GM10847 (cell line): ENCODE measurements around the gene CKS2.

Experiments used
- POLR2A ChIP-seq: IDR thresholded peaks from 2 replicates; pipeline ENCODE4 v1.6.1; 2011; ENCODE audit not compliant: insufficient read length; ENCODE audit errors: extremely low read depth

The CKS2 gene

DNA sequence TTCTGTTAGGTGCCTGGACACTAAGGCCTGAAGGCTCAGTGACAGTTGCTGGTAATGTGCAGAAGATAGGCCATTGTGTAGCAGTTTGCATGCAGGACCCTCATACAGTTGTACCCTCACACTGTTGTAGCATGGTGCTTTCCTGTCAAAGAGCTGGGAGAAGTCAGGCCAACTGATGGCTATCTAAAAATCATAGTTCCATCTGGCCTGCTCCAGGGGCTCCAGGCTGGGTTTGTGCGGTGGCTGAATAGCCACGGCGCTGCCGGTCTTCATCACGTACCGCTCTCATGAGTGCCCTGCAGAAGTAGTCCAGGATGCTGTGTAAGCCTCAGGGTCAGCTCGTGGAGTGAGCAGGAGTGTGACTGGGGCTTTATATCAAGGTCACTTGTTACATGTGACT is 19.5 kb downstream of the CKS2 start:
- TF ChIP-seq POLR2A, result no peak

DNA sequence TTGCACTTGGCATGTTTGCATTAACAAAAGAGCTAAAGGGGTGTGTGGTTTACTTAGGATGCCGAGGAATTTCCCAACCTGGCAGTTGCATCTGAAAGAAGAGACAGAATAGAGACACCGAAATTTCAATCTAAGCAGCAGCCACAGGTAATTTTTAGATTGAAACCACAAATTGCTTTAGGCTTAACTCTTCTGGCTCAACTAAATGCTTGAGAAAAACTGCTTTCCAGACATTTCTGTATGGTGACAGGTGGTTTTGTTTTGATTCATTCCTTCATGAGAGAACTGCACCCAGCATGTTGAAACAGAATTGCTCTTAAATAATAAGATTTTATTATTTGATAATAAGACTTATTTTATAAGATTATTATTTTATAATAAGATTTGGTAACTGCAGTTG is 28.8 kb downstream of the CKS2 start:
- no peak for TF ChIP-seq POLR2A

DNA sequence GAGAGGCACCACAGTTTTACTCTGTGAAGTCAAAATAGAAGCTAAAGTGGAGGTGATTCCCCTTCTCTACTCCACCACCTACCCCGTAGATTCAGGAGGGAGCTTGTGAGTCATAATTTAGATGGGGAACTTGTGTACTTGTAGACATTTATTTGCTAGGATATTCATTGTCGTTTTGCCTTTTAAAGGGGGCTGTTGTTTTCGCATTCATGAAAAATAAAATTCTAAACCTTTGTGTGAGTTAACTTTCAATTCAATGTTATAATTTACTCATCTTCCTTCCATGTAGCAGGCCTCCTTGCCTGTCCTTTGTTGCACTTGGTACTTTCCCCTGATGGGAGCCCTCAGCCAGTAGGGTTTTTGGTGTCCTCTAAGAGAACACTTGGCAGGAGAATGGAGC is 29.3 kb downstream of the CKS2 start:
- TF ChIP-seq POLR2A, result no peak

DNA sequence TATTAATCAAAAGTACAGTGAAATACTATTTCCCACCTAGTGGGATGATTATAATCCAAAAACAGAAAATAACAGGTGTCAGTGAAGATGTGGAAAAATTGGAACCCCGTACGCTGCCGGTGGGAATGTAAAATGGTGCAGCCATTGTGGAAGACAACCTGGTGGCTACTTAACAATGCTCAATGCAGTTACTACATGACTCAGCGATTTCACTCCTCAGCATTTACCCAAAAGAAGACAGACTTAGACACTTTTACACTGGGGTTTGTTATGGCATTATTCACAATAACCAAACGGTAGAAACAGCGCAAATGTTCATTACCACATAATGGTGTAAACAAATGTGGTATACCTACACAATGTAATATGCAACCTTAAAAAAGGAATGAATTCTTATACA is 31.2 kb downstream of the CKS2 start:
- TF ChIP-seq POLR2A, result no peak

DNA sequence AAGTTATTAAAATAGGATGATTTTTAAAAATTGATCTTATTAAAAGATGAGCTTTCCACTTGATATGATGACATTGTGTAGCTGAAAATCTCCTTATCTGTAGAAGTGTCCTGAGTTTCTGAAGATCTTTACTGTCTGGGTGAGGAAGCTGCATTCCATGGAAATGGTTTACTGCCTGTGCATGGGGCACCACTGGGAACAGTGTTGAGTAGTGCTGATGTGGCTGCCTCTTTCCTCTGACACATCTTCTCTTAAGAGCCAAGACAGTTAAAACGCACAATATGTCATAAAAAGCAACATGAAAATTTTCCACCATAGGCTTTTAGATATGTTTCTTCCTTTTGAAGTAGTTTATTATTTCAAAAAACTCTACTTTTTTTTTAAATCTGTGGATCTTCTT is 32.0 kb downstream of the CKS2 start:
- no peak for TF ChIP-seq POLR2A

DNA sequence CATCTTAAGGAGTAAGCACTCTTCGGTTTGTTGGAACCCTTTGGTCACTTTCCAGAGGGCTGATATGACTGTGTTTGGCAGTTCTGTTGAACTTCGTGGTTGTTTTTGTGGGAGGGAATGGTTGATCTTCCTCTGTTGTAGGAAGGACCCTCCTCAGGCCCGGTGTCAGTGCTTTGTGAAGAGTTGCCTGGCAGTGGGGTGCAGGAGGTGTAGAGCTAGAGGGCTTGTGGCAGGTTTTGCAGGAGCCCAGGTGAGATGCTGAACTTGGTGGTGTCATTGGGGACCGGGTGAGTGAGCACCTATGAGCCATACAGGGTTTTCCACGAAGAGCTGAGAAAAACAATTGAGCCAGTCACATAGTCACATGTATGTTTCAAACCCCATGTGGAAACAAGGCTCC is 34.5 kb downstream of the CKS2 start:
- TF ChIP-seq POLR2A, result no peak

DNA sequence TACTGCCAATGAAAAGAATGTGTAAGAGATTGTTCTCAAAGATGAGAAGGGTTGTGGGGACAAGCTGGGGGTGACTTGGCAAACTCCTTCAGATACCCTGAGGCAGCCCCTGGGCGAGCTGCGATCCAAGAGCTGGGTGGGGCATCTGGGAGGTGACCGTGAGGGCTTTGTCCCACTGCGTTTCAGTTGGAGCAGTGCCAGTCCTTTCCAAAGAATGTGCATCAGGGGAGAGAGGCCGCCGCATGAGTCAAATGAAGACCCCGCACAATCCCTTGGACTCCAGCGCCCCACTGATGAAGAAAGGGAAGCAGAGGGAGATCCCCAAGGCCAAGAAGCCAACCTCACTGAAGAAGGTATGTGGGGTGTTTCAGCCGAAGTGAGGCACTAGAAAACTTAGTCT is 35.7 kb downstream of the CKS2 start:
- no peak for TF ChIP-seq POLR2A

DNA sequence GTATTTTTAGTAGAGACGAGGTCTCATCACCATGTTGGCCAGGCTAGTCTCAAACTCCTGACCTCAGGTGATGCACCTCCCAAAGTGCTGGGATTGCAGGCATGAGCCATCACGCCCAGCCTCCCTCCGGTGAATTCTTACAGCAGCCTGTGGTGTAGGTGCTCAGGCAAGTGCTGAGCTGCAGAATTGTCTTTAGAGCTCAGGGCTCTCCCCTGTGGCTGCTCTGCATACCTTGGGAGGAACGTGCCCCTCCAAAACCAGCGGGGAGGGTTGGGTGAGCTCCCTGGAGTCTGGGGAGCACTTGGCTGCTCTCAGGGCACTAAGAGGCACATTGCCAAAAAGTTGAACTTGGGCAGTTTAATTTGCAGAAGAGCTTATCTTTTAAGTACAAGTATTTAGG is 36.7 kb downstream of the CKS2 start:
- TF ChIP-seq POLR2A, result no peak

DNA sequence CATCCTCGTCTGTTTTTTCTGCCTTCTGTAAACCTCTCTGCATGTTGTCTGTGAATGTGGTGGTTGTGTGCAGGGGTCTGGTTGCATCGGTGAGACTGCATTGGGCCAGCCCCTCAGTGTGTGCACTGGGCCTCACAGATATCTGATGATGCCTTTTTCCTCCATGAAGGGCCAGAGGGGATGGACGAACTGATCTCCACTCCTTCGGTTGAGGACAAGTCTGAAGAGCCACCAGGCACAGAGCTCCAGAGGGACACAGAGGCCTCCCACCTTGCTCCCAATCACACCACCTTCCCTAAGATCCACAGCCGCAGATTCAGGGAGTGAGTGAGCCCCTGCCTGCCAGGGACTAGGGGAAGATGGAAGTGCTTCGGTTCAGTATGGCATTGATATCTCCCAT is 38.6 kb downstream of the CKS2 start:
- TF ChIP-seq POLR2A, result no peak

DNA sequence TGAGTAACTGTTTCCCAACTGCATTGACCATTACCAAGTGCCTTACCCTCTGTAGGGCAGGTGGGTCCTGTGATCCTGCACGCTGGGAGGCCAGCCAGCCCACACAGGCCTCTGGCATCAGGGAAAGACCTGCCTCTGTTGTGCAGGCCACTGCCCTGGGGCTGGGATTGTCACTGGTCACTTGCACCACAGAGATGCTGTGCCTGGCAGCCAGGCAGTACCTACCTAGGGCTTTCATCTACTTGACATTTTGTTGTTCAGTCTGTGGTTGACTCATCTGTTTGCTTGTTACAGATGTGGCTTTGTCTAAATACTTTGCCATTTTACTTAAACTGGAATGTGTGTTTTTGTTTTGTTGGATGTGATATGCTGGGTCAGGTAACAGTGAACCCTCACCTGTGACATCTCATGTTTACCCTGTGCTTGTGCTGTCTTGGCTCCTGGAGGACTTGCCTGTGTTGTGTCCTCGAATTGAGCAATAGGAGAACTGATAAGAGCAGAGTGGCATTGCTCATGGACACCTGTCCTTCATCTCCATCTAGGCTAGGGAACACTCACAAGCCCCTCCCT is 40.1 kb downstream of the CKS2 start:
- no peak for TF ChIP-seq POLR2A

DNA sequence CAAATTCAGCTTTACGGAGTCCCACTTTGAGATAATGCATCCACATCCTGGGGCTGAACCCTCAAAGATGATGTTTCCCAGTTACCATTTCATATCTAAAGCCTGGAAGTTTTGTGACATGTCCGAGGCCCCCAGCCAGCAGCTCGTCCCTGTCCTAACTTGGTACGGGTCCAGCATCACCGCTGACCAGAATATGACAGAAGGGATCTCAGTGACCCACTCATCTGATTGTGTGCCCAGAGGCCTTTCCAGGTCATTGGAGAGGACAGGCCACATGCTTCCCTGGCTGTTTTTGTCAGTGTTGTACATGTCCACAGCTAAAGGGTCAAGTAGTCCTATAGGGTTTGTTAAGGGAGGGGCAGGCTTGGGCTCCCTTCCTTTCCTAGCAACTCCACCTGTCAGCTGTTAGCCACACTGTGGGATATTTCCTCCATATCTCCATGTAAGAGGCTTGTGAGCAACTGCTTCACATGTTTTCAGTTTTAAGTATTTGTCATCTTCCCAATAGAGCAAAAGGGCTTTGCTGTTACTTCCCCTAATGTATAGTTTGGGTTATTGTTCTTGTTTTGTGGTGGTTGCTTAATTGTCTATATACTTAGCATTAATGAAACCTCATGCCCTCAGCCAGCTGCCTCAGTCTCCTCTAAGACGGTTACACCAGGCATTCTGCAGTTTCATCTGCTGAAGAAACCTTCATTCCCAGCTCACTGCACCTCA is 40.7 kb downstream of the CKS2 start:
- TF ChIP-seq POLR2A, result no peak

DNA sequence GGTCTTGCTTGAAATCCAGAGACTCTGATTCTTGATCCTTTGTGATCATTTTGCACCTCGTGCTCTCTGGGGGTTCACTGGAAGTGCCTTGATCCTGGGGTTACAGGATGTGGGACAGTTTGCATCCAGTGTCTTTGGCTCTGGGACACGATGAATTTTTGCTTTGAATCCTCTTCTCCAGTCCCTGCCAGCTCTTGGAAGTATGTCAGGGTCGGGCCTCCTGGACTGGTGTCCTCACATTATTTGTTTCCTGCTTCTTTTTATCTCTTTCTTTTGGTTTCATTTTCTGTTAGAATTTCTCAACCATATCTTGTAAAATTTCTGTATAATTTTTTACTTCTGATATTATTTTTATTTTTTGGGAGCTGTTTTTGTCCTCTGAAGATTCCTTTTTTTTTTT is 41.5 kb downstream of the CKS2 start:
- no peak for TF ChIP-seq POLR2A

DNA sequence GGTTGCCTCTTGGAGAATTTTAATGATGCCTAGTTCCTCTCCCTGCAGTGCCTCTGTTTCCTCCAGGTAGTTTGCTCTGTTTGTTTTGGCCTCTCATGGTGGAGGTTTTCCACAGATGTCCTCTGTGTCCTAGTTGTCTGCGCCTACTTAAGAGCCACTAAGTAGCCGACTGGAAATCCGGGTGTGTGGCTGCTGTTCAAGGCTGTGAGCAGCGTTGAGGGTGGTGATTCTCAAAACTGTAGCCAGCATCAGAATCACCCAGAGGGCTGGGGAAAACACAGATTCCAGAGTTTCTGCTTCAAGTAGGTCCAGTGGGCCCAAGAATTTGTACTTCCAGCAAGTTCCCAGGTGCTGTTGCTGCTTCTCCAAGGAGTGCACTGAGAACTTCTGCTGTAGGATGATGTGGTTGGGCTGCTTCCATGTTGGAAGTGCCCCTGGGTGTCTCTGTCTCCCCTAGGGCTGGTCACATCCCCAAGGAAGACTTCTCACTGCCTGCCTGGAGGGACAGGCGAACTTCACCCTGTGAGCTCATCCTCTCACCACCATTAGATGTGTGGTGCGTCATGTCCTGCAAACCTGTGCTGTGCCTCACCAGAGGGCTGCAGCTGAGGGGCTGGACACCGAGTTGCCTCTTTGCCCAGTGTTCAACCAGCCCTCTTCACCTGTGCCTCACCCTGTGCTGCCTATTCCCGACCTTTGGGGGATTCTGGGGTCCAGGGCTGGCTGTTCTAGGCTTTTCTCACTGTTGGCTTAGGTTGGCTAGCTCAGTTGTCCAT is 42.1 kb downstream of the CKS2 start:
- no peak for TF ChIP-seq POLR2A

DNA sequence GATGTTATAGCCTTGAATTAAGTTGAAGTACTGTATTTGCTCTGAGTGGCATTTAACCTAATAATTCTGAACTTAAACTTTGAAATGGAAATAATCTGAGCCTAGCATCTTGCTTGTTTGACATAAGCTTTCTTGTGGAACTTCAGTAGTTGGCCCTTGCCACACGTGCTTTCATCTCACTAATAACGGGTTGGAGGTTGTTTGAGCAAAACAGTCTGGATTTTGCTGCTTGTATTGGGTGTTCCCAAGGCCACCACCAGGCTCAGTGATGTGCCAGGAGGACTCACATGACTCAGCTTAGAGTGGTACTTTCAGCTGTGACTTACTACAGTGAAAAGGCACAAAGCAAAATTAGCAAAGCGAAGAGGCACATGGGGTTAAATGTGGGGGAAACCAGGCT is 43.0 kb downstream of the CKS2 start:
- TF ChIP-seq POLR2A, result no peak

DNA sequence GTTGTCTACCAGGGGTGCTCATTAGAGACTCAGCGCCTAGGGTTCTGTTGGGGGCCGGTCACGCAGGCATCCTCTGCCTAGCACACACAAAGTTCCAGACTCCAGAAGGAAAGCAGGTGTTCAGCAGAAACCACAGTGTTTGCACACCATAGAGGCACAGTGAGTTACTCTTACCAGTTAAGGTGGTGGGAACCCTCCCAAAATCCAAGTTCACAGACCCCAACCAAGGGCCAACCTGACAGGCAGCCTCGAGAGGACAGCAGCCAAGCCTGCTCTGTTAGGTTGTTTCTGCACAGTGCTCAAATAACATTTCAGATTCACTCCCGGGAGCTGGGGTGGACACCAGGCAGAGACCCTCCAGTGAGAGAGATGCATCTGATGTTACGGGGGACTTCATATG is 43.5 kb downstream of the CKS2 start:
- TF ChIP-seq POLR2A, result no peak

DNA sequence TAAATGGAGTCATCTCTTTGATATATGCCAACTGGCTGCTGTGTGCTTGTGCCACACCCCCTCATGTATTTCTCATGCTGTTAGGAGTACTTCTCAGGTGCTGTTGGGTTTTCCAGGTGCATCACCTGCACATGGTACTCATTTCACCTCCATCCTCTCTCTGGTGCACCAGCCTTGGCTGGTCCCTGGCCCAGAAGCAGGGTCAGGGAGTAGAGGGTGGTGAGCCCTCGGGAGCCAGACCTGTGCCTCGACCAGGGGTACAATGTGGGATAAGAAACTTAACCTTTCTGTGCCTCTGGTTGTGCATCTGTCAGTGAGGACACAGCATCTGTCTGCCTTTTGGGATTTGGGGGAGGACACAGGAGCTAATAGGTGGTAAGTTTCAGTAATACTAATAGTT is 45.8 kb downstream of the CKS2 start:
- TF ChIP-seq POLR2A, result no peak
